DOHH2 (cell line): ENCODE measurements around the gene CEP20.

ENCODE experiments used
- EZH2phosphoT487 ChIP-seq: fragments of 200-600 bp; sonication (generic); IDR thresholded peaks from 2 replicates; pipeline ENCODE4 v1.6.1; 2017; ENCODE audit warnings: borderline replicate concordance, mild to moderate bottlenecking, antibody characterized with exemption, low read length, moderate library complexity, mixed read lengths
- TF ChIP-seq, protein P1 (sequence below): fragments of 200-600 bp; sonication (generic); IDR thresholded peaks from one replicate; pipeline ENCODE4 v1.5.1; 2014; ENCODE audit warnings: antibody characterized with exemption, mild to moderate bottlenecking, low read depth, low read length; ENCODE audit not compliant: poor library complexity, severe bottlenecking

DNA sequence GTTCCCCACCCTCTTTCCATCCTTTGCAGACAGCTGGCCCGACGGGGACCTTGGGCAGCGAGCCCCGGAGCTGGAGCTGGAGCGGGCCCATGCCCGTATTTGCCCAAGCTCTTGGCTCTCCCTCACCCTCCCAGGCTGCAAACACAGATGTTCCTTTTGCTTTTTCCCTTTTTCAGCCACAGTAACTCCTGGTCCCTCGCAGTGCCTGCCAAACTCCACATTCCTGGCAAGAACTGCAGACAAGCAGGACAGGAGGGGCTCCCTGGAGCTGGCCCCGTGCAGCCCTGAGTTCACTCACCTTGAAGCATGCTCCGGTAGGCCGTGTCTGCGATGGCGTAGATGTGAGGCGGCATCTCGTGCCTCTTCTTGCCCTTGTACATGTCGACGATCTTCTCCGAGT lies 65.4 kb downstream of the CEP20 start:
- TF ChIP-seq, protein P1, sequence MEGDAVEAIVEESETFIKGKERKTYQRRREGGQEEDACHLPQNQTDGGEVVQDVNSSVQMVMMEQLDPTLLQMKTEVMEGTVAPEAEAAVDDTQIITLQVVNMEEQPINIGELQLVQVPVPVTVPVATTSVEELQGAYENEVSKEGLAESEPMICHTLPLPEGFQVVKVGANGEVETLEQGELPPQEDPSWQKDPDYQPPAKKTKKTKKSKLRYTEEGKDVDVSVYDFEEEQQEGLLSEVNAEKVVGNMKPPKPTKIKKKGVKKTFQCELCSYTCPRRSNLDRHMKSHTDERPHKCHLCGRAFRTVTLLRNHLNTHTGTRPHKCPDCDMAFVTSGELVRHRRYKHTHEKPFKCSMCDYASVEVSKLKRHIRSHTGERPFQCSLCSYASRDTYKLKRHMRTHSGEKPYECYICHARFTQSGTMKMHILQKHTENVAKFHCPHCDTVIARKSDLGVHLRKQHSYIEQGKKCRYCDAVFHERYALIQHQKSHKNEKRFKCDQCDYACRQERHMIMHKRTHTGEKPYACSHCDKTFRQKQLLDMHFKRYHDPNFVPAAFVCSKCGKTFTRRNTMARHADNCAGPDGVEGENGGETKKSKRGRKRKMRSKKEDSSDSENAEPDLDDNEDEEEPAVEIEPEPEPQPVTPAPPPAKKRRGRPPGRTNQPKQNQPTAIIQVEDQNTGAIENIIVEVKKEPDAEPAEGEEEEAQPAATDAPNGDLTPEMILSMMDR, result no peak
- TF ChIP-seq EZH2phosphoT487, result no peak
